GDM1 (cell line): Measurements from ENCODE around the gene TPST2.
"Not testable (repeated sequence)": the region's sequence is repeated elsewhere in the genome, so short reads cannot be mapped to it uniquely, and the experiment has no call there.

ENCODE experiments used
- DNase-seq: peaks from one replicate; lab custom pipeline; 2025; lab: John Stamatoyannopoulos, UW

Gene TPST2

GRCh38 chr22:26589845-26590736 is at the start of gene TPST2:
TSS of gene TPST2 (minus strand) at chr22:26590132. CDS start at chr22:26541630, 48,502 bp downstream.
- peak; percentile 71 for DNase-seq

GRCh38 chr22:26636296-26636695 is 46.4 kb upstream of the TPST2 start:
- DNase-seq = no peak

- DNase-seq = no peak
Measured at GRCh38 chr22:26635117-26635516, 45.2 kb upstream of the TPST2 start.

- DNase-seq = no peak
Measured at GRCh38 chr22:26634189-26634588, 44.3 kb upstream of the TPST2 start.

GRCh38 chr22:26632422-26633155 is 42.7 kb upstream of the TPST2 start:
- DNase-seq = no peak

- no peak for DNase-seq
Measured at GRCh38 chr22:26631282-26631681, 41.4 kb upstream of the TPST2 start.

- DNase-seq = no peak
Measured at GRCh38 chr22:26629988-26630761, 40.2 kb upstream of the TPST2 start.

GRCh38 chr22:26624803-26625202 is 34.9 kb upstream of the TPST2 start:
- DNase-seq = no peak

GRCh38 chr22:26623984-26624383 is 34.1 kb upstream of the TPST2 start:
- no peak for DNase-seq

- DNase-seq = no peak
Measured at GRCh38 chr22:26621663-26622062, 31.7 kb upstream of the TPST2 start, which contains the start of gene CRYBA4. TSS of gene CRYBA4 (plus strand) at chr22:26621963. CDS start at chr22:26622597, 634 bp downstream.

- no peak for DNase-seq
Measured at GRCh38 chr22:26620197-26620596, 30.3 kb upstream of the TPST2 start.

- no peak for DNase-seq
Measured at GRCh38 chr22:26619510-26619909, 29.6 kb upstream of the TPST2 start.

- DNase-seq = no peak
Measured at GRCh38 chr22:26618455-26618854, 28.5 kb upstream of the TPST2 start.

GRCh38 chr22:26617271-26618199 is 27.6 kb upstream of the TPST2 start, which contains the start of gene CRYBB1:
TSS of gene CRYBB1 (minus strand) at chr22:26618027. CDS start at chr22:26616319, 1,708 bp downstream.
- DNase-seq = peak; percentile 48

GRCh38 chr22:26616650-26617049 is 26.7 kb upstream of the TPST2 start:
- no peak for DNase-seq

- DNase-seq = no peak
Measured at GRCh38 chr22:26615830-26616435, 26.0 kb upstream of the TPST2 start.

GRCh38 chr22:26615149-26615548 is 25.2 kb upstream of the TPST2 start:
- DNase-seq = no peak

GRCh38 chr22:26614322-26614721 is 24.4 kb upstream of the TPST2 start:
- no peak for DNase-seq

- not testable (repeated sequence) for DNase-seq
Measured at GRCh38 chr22:26613753-26614152, 23.8 kb upstream of the TPST2 start.

- DNase-seq = no peak
Measured at GRCh38 chr22:26612652-26613051, 22.7 kb upstream of the TPST2 start.

- no peak for DNase-seq
Measured at GRCh38 chr22:26610996-26611395, 21.1 kb upstream of the TPST2 start.
